Activated naive CD8-positive, alpha-beta T cell treated with anti-CD3 and anti-CD28 coated beads, Interleukin-2, amount 10 ng/mL, durations not matched to agents 7 days and 5 days (primary cell): ENCODE data around the gene LAMP2. TPM values are rescaled to one million over a fixed set of nuclear protein-coding genes. Genes with fewer than 3 reads are reported as not detected.
"Not testable (repeated sequence)": the region's sequence is repeated elsewhere in the genome, so short reads cannot be mapped to it uniquely, and the experiment has no call there.

Experiments
- ATAC-seq: fragments of 150-1000 bp; cut with Tn5 transposase; one replicate; pipeline ENCODE4 v1.10.0; 2021; ENCODE audit warnings: low read depth, moderate library complexity
- POLR2A ChIA-PET: fragments of 350-600 bp; sonication (Branson Sonifier 250); formaldehyde crosslinking; loops from one replicate; lab custom pipeline; 2021; ENCODE audit warnings: antibody characterized with exemption; lab: Charles Lee
- DNase-seq: peaks from one replicate; pipeline ENCODE4 v3.0.0; 2021
- H3K27ac Mint-ChIP-seq: one replicate; pipeline ENCODE4 v1.8.0; 2022; ENCODE audit warnings: mild to moderate bottlenecking, mixed read lengths
- H3K27me3 Mint-ChIP-seq: one replicate; pipeline ENCODE4 v1.8.0; 2022; ENCODE audit warnings: mild to moderate bottlenecking, moderate library complexity, mixed read lengths
- H3K36me3 Mint-ChIP-seq: one replicate; pipeline ENCODE4 v1.8.0; 2021; ENCODE audit warnings: mild to moderate bottlenecking, mixed read lengths
- H3K4me1 Mint-ChIP-seq: one replicate; pipeline ENCODE4 v1.8.0; 2021; ENCODE audit warnings: mixed read lengths
- H3K4me3 Mint-ChIP-seq: one replicate; pipeline ENCODE4 v1.8.0; 2022; ENCODE audit warnings: mild to moderate bottlenecking, moderate library complexity, mixed read lengths
- H3K9me3 Mint-ChIP-seq: one replicate; pipeline ENCODE4 v1.8.0; 2021; ENCODE audit warnings: mixed read lengths
- total RNA-seq, 2 experiments: library from RNA; stranded (reverse); gene quantifications; one replicate each; pipeline ENCODE4 v1.2.3, GENCODE V29; 2021

The LAMP2 gene
- total RNA-seq, 2 experiments from 2014 or later, result 41.8 to 41.9 TPM

DNA sequence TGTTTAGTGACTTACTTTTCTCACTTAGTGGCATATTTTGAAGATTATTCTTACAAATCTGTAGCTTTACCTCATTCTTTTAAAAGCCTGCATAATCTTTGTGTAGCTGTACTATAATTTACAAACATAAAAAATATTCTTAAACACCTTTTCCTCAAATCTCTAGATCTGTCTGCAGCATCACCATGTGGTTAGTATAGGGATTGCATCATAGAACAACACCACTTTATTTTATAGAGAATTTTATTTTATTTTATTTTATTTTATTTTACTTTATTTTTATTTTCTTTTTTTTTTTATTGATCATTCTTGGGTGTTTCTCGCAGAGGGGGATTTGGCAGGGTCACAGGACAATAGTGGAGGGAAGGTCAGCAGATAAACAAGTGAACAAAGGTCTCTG, 6.4 kb upstream of the LAMP2 start:
- H3K36me3 Mint-ChIP-seq, ATAC-seq, H3K27ac Mint-ChIP-seq, H3K4me3 Mint-ChIP-seq, H3K27me3 Mint-ChIP-seq, H3K4me1 Mint-ChIP-seq, POLR2A ChIA-PET, DNase-seq, H3K9me3 Mint-ChIP-seq: not testable (repeated sequence)

DNA sequence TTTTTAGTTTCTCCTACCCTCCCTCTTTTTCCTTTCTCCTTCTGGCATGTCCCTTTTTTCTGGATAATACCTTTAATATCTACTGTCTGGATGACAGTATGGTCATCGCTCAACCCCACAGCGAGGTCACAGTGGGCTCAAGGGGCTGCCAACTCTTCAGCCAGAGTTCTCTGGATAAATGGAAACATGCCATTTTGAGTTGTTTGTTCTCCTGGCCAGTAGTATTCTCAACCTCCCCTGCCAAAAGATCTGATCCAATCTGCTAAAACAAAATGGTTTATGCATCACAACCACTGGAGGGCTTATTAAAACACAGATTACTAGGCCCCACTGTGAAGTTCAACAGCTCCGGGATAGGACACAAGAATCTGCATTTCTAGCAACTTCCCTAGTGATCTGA, 5.0 kb upstream of the LAMP2 start:
- no peak for ATAC-seq
- Mint-ChIP-seq H3K27ac (no peak overlapping the region), H3K9me3 (no peaks in the 10 kb centered on the region), H3K36me3 (no peaks in the 10 kb centered on the region), H3K4me3 (no peak overlapping the region), H3K27me3 (no peaks in the 10 kb centered on the region), H3K4me1 (peaks cover 3% of the 10 kb centered on the region)
- DNase-seq, result no peak
- POLR2A ChIA-PET, result interaction anchor here (0.7 kb wide), 1 partner anchor 16 kb away, joined by 3 read pairs; no protein-coding TSS in a partner anchor

DNA sequence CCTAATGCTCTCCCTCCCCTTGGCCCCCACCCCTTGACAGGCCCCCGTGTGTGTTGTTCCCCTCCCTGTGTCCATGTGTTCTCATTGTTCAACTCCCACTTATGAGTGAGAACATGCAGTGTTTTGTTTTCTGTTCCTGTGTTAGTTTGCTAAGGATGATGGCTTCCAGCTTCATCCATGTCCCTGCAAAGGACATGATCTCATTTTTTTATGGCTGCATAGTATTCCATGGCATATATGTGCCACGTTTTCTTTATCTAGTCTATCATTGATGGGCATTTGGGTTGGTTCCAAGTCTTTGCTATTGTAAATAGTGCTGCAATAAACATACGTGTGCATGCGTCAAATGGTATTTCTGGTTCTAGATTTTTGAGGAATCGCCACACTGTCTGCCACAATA, 561 bp upstream of the LAMP2 start:
- H3K36me3 Mint-ChIP-seq, DNase-seq, H3K9me3 Mint-ChIP-seq, H3K4me1 Mint-ChIP-seq, H3K27me3 Mint-ChIP-seq: not testable (repeated sequence)
- ATAC-seq, result peak; percentile 3
- peak overlapping the region; percentile 86 for H3K4me3 Mint-ChIP-seq
- POLR2A ChIA-PET, result interaction anchor here (0.6 kb wide), 1 partner anchor 41 kb away, joined by 4 read pairs; no protein-coding TSS in a partner anchor
- H3K27ac Mint-ChIP-seq, result peak overlapping the region; percentile 25

DNA sequence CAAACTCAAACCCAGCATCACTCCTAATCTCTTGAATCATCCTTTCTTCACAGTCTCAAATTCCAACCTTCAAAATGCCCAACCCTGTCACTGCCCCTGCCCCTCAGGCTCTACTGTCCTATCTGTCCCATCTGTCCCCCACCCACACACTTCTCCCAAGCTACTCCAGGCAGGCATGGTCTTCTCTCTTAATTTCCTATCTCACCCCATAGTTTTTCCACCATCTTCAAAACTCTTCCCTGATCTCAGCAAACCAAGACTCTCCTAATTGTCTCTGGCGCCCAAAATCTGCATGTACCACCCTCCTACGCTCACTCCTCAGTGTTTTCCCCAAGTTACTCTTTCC, 644 bp downstream of the LAMP2 start:
- Mint-ChIP-seq H3K9me3 (no peaks in the 10 kb centered on the region), H3K4me3 (peak overlapping the region; percentile 96), H3K27ac (peak overlapping the region; percentile 89), H3K27me3 (no peaks in the 10 kb centered on the region), H3K36me3 (peaks cover 4% of the 10 kb centered on the region), H3K4me1 (peaks cover 13% of the 10 kb centered on the region)
- DNase-seq, result no peak
- ATAC-seq, result no peak
- POLR2A ChIA-PET, result interaction anchor here (1.5 kb wide), 1 partner anchor 10 kb away, joined by 6 read pairs; no protein-coding TSS in a partner anchor

DNA sequence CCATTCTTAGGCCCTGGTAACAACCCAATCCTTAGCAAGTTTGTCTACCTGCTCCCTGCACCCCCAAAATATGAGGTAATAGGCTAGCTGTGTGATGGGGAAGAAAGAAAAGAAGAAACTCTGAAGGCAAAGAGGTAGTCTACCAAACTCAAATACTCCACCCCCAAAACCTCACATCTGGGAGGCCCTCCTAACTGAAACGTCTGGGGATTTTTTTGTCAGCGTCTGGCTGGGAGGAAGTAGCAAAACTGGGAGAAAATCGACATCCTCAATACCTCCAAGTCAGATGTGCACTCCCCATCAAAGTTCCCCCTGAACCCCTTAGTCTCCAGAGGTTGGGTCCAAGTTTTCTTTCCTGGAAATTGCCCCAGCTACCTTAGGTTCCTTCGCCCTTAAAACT, 1.0 kb downstream of the LAMP2 start:
- no peaks in the 10 kb centered on the region for H3K27me3 Mint-ChIP-seq
- no peak for DNase-seq
- POLR2A ChIA-PET, result interaction anchor here (1.5 kb wide), 1 partner anchor 10 kb away, joined by 6 read pairs; no protein-coding TSS in a partner anchor
- peak overlapping the region; percentile 96 for H3K4me3 Mint-ChIP-seq
- H3K27ac Mint-ChIP-seq, result peak overlapping the region; percentile 89
- H3K4me1 Mint-ChIP-seq, result peaks cover 13% of the 10 kb centered on the region
- no peak for ATAC-seq
- no peaks in the 10 kb centered on the region for H3K9me3 Mint-ChIP-seq
- H3K36me3 Mint-ChIP-seq, result peaks cover 4% of the 10 kb centered on the region

DNA sequence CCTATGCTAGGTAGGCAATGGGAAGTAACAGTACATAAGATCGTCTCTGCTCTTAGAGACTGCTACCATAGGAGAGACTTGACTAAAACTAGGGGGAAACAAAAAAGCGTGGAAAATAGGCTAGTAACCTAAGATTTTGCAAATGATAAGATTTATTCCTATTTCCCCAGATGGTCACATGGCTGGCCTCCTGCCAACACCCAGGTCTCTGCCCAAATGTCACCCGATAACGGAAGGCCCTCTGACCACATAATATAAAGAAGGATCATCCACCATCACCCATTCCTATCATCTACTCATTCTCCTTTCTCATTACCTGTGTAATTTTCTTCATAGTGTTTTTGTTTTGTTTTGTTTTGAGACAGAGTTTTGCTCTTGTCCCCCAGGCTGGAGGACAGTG, 4.7 kb downstream of the LAMP2 start:
- H3K9me3 Mint-ChIP-seq, result no peaks in the 10 kb centered on the region
- H3K4me3 Mint-ChIP-seq, result no peak overlapping the region
- H3K4me1 Mint-ChIP-seq, result peaks cover 12% of the 10 kb centered on the region
- H3K27me3 Mint-ChIP-seq, result no peaks in the 10 kb centered on the region
- no peak for DNase-seq
- POLR2A ChIA-PET, result no interaction called here
- no peak for ATAC-seq
- H3K36me3 Mint-ChIP-seq, result peaks cover 7% of the 10 kb centered on the region
- no peak overlapping the region for H3K27ac Mint-ChIP-seq

DNA sequence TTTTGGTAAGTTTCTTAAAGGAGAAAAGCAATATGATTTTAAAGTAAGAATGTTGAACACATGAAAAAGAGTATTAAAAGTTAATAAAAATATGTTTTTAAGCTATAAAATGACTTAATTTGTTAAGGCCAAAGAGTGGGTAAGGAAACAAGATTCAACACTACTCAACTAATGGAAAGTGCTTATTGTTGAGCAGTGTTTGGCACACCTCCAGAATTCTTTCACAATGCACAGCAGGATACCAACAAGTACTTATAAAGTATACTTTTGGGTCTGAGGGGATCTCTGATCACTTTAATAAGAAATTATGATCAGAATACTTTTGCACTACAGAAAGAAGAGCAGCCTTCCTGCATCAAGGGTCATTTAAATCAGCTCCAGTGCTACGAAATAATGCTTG, 5.9 kb downstream of the LAMP2 start:
- peaks cover 2% of the 10 kb centered on the region for H3K36me3 Mint-ChIP-seq
- H3K4me1 Mint-ChIP-seq, result peaks cover 19% of the 10 kb centered on the region
- no peak overlapping the region for H3K4me3 Mint-ChIP-seq
- POLR2A ChIA-PET, result interaction anchor here (0.6 kb wide), 1 partner anchor 995 kb away, joined by 3 read pairs; no protein-coding TSS in a partner anchor
- H3K27me3 Mint-ChIP-seq, result no peaks in the 10 kb centered on the region
- ATAC-seq (no peak), DNase-seq (no peak)
- H3K9me3 Mint-ChIP-seq, result no peaks in the 10 kb centered on the region
- no peak overlapping the region for H3K27ac Mint-ChIP-seq

DNA sequence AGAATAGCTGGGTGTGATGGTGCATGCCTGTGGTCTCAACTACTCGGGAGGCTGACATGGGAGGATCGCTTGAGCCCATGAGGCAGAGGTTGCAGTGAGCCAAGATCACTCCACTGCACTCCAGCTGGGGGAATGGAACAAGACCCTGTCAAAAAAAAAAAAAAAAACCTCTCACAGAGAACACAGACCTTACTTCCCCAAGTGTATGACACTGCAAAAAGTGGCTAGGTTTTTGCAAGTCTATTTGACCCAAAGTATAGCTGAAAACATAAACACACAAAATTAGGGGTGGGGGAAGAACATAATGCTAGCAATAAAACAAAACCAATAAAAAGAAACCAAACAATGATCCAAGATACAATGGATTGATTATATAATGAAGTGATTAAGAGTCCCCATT, 6.7 kb downstream of the LAMP2 start:
- Mint-ChIP-seq H3K9me3 (no peaks in the 10 kb centered on the region), H3K36me3 (peaks cover 2% of the 10 kb centered on the region), H3K27ac (no peak overlapping the region), H3K4me1 (peaks cover 23% of the 10 kb centered on the region), H3K4me3 (no peak overlapping the region), H3K27me3 (no peaks in the 10 kb centered on the region)
- DNase-seq, result no peak
- POLR2A ChIA-PET, result interaction anchor here (0.7 kb wide), 1 partner anchor 9 kb away, joined by 5 read pairs; no protein-coding TSS in a partner anchor
- ATAC-seq, result no peak

DNA sequence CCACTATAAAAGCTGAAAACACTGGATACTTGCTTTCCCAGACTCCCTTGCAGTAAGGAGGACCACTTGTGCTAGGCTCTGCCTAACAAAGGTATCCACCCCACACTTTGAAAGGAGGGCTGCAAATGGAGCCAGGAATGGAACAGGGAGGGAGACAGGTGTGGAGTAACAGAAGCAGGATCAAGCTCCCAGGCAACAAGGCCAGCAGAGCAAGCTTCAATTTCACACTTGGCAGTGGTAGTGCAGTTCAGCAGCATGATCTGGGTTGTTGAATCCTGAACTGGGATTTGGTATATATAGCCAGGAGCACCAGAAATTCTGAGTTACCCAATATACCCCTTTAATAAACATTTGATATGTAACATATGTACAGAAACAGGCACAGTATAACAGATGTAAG, 9.8 kb downstream of the LAMP2 start:
- Mint-ChIP-seq H3K4me3 (no peak overlapping the region), H3K27ac (no peak overlapping the region), H3K27me3 (no peaks in the 10 kb centered on the region), H3K9me3 (no peaks in the 10 kb centered on the region), H3K4me1 (peaks cover 25% of the 10 kb centered on the region), H3K36me3 (peaks cover 3% of the 10 kb centered on the region)
- DNase-seq (no peak), ATAC-seq (no peak)
- POLR2A ChIA-PET, result no interaction called here

DNA sequence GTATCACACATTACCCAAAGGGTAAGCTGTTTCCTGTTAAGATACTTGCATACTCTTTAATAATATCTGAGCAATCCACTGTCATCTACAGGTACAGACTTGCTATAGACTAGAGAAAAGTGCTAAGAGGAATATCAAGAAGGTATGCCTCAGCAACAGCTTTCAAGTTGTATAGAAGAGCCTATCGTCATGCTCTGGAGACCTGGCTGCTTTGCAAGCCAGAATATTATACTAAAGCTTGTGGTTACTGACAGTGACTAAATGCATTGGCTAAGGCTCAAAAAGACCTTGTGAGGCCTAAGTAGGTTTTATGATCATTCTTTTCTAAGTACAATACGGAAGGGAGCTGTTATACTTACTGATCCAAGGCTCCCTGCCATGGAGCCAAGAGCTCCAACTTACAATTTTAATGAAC, 11.3 kb downstream of the LAMP2 start:
- Mint-ChIP-seq H3K9me3 (no peaks in the 10 kb centered on the region), H3K27me3 (no peaks in the 10 kb centered on the region), H3K36me3 (peaks cover 8% of the 10 kb centered on the region), H3K27ac (no peak overlapping the region), H3K4me3 (peak overlapping the region; percentile 75), H3K4me1 (peaks cover 27% of the 10 kb centered on the region)
- ATAC-seq (peak; percentile 76), DNase-seq (no peak)
- POLR2A ChIA-PET, result interaction anchor here (1.0 to 2.1 kb wide), 2 partner anchors 10 to 146 kb away, joined by 3 to 6 read pairs; partner anchors contain the start of gene MCTS1

DNA sequence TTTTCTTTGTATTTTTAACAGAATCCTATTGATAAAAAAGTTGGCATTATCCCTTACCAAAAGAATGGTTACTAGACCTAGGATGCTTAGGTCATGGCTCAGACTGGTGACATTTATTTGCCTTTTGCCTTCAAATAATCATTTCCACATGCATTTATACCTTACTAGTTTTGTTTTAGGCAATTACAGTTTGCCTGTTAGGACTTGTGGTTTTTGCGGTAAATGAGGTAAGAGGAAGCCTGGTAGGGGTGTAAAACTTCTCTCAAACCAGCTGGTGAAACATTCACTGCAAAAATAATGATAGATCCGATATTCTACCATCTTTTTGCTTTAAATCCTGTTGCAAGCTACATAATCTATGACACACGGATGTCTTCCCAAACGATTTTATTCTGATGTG, 12.1 kb downstream of the LAMP2 start:
- no peak for DNase-seq
- POLR2A ChIA-PET, result interaction anchor here (1.0 to 2.1 kb wide), 2 partner anchors 11 to 147 kb away, joined by 3 to 6 read pairs; partner anchors contain the start of gene MCTS1
- H3K4me1 Mint-ChIP-seq, result peaks cover 27% of the 10 kb centered on the region

DNA sequence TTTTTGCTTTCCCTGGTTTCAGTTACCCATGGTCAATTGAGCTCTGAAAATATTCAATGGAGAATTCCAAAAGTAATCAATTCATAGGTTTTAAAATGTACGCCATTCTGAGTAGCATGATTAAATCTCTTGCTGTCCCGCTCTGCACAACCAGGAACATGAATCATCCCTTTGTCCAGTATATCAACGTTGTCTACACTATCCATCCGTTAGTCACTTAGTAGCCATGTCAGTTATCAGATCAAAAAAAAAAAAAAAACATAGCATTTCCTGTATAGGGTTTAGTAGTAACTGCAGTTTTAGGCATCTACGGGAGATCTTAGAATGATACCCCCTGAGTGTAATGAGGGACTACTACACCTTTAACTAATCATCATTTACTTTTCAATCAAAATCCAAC, 15.1 kb downstream of the LAMP2 start:
- ATAC-seq (no peak), DNase-seq (no peak)
- Mint-ChIP-seq H3K4me1 (peaks cover 22% of the 10 kb centered on the region), H3K27ac (no peak overlapping the region), H3K9me3 (no peaks in the 10 kb centered on the region), H3K27me3 (no peaks in the 10 kb centered on the region), H3K4me3 (no peak overlapping the region), H3K36me3 (peaks cover 10% of the 10 kb centered on the region)
- POLR2A ChIA-PET, result no interaction called here

More for the DNA sequence above, 12.1 kb downstream of the LAMP2 start:
- H3K9me3 Mint-ChIP-seq, result no peaks in the 10 kb centered on the region
- H3K4me3 Mint-ChIP-seq, result peak overlapping the region; percentile 75
- H3K27me3 Mint-ChIP-seq, result no peaks in the 10 kb centered on the region
- H3K36me3 Mint-ChIP-seq, result peaks cover 12% of the 10 kb centered on the region
- H3K27ac Mint-ChIP-seq, result peak overlapping the region; percentile 70
- ATAC-seq, result peak; percentile 20

DNA sequence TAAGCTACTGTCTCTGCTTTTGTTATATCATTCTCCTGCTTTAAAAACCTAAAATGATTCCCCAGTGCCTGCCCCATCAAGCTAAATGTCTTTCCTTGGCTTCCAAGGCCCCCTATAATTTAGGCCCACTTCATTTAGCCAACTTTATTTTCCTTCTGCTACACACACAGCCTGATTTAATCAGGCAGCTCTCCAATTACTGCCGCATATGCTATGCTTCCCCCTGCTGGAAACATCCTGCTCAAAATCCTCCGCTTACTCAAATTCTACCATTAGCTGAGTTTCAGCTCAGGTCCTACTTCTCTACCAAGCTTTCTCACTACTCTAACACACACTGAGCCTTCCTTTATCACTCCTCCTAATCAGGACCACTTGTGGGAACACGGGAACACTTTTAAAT, 17.0 kb downstream of the LAMP2 start:
- Mint-ChIP-seq H3K27me3 (no peaks in the 10 kb centered on the region), H3K4me3 (no peak overlapping the region), H3K36me3 (peaks cover 10% of the 10 kb centered on the region), H3K27ac (no peak overlapping the region), H3K9me3 (no peaks in the 10 kb centered on the region), H3K4me1 (peaks cover 7% of the 10 kb centered on the region)
- POLR2A ChIA-PET, result no interaction called here
- DNase-seq, result no peak
- no peak for ATAC-seq

DNA sequence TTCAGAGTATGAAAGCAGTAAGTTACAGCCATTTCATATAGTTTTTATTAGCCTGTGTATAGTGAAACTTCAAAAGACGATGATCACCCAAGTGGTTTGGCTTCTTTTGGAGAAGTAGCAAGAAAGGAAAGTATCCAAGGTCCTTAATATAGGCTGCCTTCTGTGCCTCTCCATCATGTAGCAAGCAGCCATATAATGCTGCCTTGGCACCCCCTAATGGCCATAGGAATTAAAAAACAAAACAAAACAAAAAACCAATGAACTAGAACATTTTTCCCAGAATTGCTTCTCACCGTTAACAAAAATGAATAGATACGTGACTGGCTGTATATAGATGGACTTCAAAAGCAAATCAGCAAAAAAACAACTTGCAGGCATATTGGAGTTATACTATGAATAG, 18.9 kb downstream of the LAMP2 start:
- Mint-ChIP-seq H3K9me3 (no peaks in the 10 kb centered on the region), H3K27me3 (no peaks in the 10 kb centered on the region), H3K4me1 (peaks cover 3% of the 10 kb centered on the region), H3K27ac (no peak overlapping the region), H3K36me3 (peaks cover 8% of the 10 kb centered on the region), H3K4me3 (no peak overlapping the region)
- ATAC-seq, result no peak
- no peak for DNase-seq
- POLR2A ChIA-PET, result no interaction called here
